Gastroesophageal sphincter (tissue), 3 donors: ENCODE data around the gene VEGFA.

Source experiments
- CTCF ChIP-seq, 4 experiments: fragments of 200-600 bp in 2 of 4; fragments of 450-650 bp in 2 of 4; sonication (generic) in 1 of 4; IDR thresholded peaks; one replicate each; pipeline ENCODE4 v1.5.1; 2017 to 2019; ENCODE audit warnings: antibody characterized with exemption in 4 of 4, mild to moderate bottlenecking in 2 of 4, moderate library complexity in 2 of 4
- EP300 ChIP-seq: sonication (generic); formaldehyde crosslinking; IDR thresholded peaks from one replicate; pipeline ENCODE4 v1.6.1; 2017; ENCODE audit warnings: antibody characterized with exemption, mild to moderate bottlenecking
- POLR2A ChIP-seq, 2 donors: fragments of 450-650 bp; IDR thresholded peaks; one replicate each; pipeline ENCODE4 v1.6.1; 2017; ENCODE audit warnings: antibody characterized with exemption in 2 of 2, mild to moderate bottlenecking in 2 of 2, moderate library complexity in 1 of 2
- POLR2AphosphoS5 ChIP-seq: sonication (generic); formaldehyde crosslinking; IDR thresholded peaks from one replicate; pipeline ENCODE4 v1.6.1; 2017; ENCODE audit warnings: antibody characterized with exemption

GRCh38 chr6:43750622-43751021 is 19.4 kb upstream of the VEGFA start:
- TF ChIP-seq CTCF (IDR thresholded peaks at IDR 0.05) (no peak), POLR2AphosphoS5 (no peak), EP300 (no peak), POLR2A (IDR thresholded peaks at IDR 0.05) (no peak)
